Measurements from ENCODE around the gene MIDN.
"Not testable (repeated sequence)": the region's sequence is repeated elsewhere in the genome, so short reads cannot be mapped to it uniquely, and the experiment has no call there.

MIDN gene

GRCh38 chr19:1245494-1246264 lies 2.7 kb upstream of the MIDN start:
- FAIRE-seq (no peak), DNase-seq (ENCODE audit: insufficient read length, low spot score) (no peak)
- no peak for TF ChIP-seq SPI1 (IDR thresholded peaks at IDR 0.05; ENCODE audit: low read depth, low read length)
- no peak for TF ChIP-seq POLR2A (IDR thresholded peaks at IDR 0.05; ENCODE audit: low read depth, low read length)
- no peak for TF ChIP-seq POLR2AphosphoS5 (IDR thresholded peaks at IDR 0.05; ENCODE audit: low read depth, low read length)
- TF ChIP-seq TAF1 (IDR thresholded peaks at IDR 0.05; ENCODE audit: low read depth, low read length): no peak
- TF ChIP-seq PAX5 (IDR thresholded peaks at IDR 0.05; ENCODE audit: insufficient read depth, low read length, severe bottlenecking): no peak

GRCh38 chr19:1246265-1247087 lies 1.9 kb upstream of the MIDN start:
- DNase-seq (ENCODE audit: insufficient read length, low spot score): not testable (repeated sequence)
- peak; percentile 58 for FAIRE-seq

DNA sequence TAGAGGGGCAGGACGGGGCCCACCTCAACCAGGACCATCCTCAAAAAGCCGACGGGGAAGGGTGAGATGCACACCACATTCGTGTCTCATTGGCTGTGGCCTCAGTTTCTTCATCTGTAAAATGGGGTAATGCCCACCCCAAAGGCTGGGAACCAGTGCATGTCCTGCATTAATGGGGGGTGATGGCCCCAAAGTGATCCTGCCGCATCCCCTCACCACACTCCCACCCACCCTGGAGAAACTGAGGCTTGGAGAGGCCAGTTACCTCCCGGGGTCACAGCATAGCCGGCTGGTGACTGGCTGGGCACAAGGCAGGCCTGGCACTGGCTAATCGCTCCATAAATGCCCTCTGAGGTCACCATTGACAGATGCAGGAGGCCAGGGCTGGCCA lies 640 bp upstream of the MIDN start:
- FAIRE-seq (no peak), DNase-seq (ENCODE audit: insufficient read length, low spot score) (no peak)
- no peak for TF ChIP-seq TAF1 (IDR thresholded peaks at IDR 0.05; ENCODE audit: low read depth, low read length)
- no peak for TF ChIP-seq POLR2A (IDR thresholded peaks at IDR 0.05; ENCODE audit: low read depth, low read length)
- TF ChIP-seq POLR2AphosphoS5 (IDR thresholded peaks at IDR 0.05; ENCODE audit: low read depth, low read length): no peak

DNA sequence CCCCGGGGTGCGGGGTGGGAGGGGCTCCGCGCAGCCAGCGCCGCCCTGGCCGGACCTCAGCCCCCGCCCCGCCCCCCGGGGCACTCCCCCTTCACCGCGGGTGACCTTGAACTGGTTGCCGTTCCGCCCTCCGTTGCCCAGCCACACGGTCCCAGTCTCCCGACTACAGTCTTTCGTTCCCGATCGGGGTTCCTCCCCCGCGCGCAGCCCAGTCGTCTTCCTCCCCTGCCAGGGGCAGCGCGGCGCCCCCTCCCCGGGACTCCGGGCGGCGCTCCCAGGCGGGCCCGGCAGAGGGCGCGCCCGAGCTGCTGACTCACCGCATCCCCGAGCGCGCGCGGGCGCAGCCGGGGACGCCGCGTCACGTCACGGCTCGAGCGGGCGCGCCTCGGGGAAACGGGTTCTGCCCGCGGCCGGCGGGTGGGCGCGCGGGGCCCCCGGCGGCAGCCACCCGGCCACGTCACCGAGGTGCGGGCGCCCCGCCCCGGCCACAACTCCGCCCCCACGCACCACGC lies 459 bp downstream of the MIDN start:
- TF ChIP-seq POU2F2 (IDR thresholded peaks at IDR 0.05; ENCODE audit: low read depth, low read length): no peak
- peak; percentile 43 for TF ChIP-seq PAX5 (IDR thresholded peaks at IDR 0.05; ENCODE audit: insufficient read depth, low read length, severe bottlenecking)
- FAIRE-seq (peak; percentile 82), DNase-seq (ENCODE audit: insufficient read length, low spot score) (no peak)

DNA sequence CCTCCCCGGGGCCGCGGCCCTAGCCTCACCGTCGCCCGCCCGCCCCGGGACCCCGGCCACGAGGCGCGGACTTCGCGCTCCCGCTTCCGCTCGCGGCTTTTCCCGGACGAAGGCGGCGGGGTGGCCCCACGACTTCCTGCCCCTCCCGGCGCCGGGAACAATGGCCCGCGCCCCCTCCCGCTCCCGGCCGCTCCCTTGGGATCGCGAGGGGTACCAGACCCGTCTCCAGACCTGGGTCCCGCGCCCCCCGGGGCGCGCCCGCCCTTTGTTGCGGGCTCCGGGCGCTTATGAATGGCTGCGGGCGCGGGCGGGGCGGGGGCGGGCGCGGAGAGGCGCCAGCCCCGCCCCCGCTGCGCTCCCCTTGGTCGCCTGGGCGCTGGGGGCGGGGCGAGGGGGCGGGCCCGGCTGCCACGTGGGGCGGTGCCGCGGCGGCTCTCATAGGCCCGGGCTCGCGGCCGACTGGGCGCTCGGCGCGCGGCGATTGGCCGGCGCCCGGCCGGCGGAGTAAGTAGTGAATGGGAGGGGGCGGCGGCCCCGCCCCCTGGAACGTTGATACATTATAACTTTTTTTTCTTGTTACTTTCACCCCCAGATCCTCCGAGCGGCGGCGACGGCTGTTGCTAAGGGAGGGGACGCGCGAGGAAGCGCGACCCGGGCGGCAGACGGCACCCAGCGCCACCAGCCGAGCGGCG lies 1.1 kb downstream of the MIDN start:
- peak; percentile 91 for FAIRE-seq
- peak; percentile 94 for DNase-seq (ENCODE audit: insufficient read length, low spot score)
- TF ChIP-seq POLR2A (IDR thresholded peaks at IDR 0.05; ENCODE audit: low read depth, low read length): no peak; the same call in 1 of the 2 replicates
- peak; percentile 66; the same call in 1 of the 2 replicates for TF ChIP-seq POLR2AphosphoS5 (IDR thresholded peaks at IDR 0.05; ENCODE audit: low read depth, low read length)

- no peak for TF ChIP-seq POLR2AphosphoS5 (IDR thresholded peaks at IDR 0.05; ENCODE audit: low read depth, low read length)
- no peak for TF ChIP-seq TAF1 (IDR thresholded peaks at IDR 0.05; ENCODE audit: low read depth, low read length)
- TF ChIP-seq POLR2A (IDR thresholded peaks at IDR 0.05; ENCODE audit: low read depth, low read length): no peak
- TF ChIP-seq SPI1 (IDR thresholded peaks at IDR 0.05; ENCODE audit: low read depth, low read length): no peak
- TF ChIP-seq PAX5 (IDR thresholded peaks at IDR 0.05; ENCODE audit: insufficient read depth, low read length, severe bottlenecking): no peak
- TF ChIP-seq POU2F2 (IDR thresholded peaks at IDR 0.05; ENCODE audit: low read depth, low read length): no peak
- DNase-seq (ENCODE audit: insufficient read length, low spot score) (no peak), FAIRE-seq (no peak)
These were observed 1.6 kb downstream of the MIDN start for GRCh38 chr19:1249990-1250436.

DNA sequence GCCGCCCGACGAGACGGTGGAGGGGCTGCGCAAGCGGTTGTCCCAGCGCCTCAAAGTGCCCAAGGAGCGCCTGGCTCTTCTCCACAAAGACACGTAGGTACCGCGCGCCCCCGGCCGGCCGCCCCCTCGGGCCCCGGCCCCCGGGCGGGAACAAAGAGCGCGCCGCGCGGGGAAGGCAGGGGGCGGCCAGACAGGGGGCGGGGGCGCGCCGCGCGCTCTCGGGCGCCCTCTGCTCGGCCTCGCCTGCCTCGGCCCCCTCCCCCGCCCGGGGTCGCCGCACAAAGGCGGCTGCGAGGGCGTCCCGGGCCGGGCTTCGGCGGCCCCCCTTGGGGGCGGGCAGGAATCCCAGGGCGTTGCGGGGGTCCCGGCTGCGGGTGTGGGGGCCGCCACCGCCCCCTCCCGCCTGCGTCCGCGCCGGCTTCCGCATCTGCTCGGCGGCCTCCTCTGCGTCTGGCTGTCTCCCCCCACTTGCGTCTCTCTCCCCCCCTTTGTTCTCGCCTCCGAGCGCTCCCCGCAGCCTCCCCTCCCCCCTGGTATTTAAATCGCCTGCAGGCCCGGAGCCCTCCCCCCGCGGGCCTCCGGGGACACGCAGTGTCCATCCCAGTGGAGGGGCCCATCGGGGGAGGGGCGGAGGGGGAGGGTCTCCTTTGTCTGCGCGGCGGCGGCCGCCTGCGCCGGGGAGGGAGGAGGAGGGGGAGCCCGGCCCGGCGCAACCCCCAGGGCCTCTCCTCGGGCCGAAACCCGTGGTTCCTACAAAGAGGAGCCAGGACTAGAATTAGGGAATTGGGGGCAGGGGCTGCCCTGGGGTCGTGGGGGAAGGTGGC lies 2.3 kb downstream of the MIDN start:
- TF ChIP-seq SPI1 (IDR thresholded peaks at IDR 0.05; ENCODE audit: low read depth, low read length) (no peak), POLR2AphosphoS5 (IDR thresholded peaks at IDR 0.05; ENCODE audit: low read depth, low read length) (no peak), PAX5 (IDR thresholded peaks at IDR 0.05; ENCODE audit: insufficient read depth, low read length, severe bottlenecking) (no peak), TAF1 (IDR thresholded peaks at IDR 0.05; ENCODE audit: low read depth, low read length) (no peak), POLR2A (IDR thresholded peaks at IDR 0.05; ENCODE audit: low read depth, low read length) (no peak), POU2F2 (IDR thresholded peaks at IDR 0.05; ENCODE audit: low read depth, low read length) (no peak)
- DNase-seq (ENCODE audit: insufficient read length, low spot score) (no peak), FAIRE-seq (peak; percentile 45)

DNA sequence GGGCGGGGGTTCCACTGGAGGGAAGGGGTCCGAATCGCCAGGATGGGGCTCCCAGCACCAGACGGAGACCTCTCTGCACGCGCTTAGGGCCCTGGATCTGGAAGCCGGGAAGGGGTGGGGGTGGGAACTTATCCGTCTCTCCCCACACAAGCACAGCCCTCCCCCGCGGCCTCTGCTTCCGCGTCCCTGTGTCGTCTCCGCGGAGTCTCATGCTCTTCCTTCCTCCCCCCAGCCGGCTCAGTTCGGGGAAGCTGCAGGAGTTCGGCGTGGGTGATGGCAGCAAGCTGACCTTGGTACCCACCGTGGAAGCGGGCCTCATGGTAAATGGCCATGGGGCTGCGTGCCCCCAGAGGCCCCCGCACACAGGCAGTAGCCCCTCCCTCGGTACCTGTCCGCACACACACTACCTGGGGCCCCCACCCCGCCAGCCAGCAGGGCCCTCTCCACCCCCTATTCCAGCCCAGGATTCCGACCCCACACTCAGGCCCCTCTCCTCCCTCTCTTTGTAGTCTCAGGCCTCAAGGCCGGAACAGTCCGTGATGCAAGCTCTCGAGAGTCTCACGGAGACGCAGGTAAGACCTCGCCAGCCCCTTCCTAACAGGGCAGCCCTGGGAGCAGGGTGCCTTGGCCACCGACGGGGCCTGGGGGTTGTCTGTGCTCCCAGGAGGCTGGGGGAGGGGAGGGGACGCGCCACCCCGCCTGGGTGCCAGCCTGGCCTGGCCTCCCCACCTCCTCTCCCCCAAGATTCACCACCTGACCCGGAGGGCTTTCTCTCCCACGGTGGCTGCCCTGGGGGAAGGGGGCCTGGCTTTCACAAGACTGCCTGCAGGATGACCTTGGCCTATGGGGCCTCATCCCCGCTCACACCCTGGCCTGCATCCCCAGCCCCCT lies 3.2 kb downstream of the MIDN start:
- DNase-seq (ENCODE audit: insufficient read length, low spot score) (no peak), FAIRE-seq (peak; percentile 80)
- 0 out of 2 replicates have a peak, but pooled peaks have one; percentile 42 for TF ChIP-seq POLR2A (IDR thresholded peaks at IDR 0.05; ENCODE audit: low read depth, low read length)
- peak; percentile 25; the same call in 1 of the 2 replicates for TF ChIP-seq POU2F2 (IDR thresholded peaks at IDR 0.05; ENCODE audit: low read depth, low read length)
- no peak for TF ChIP-seq POLR2AphosphoS5 (IDR thresholded peaks at IDR 0.05; ENCODE audit: low read depth, low read length)

Data from GM12891 (cell line).